ENCODE results near the gene PPP3R2.
A peak's percentile ranks its signal among the peaks of the same experiment; 100 is the strongest.
"Not testable (repeated sequence)": the region's sequence is repeated elsewhere in the genome, so short reads cannot be mapped to it uniquely, and the experiment has no call there.

PPP3R2 gene

DNA sequence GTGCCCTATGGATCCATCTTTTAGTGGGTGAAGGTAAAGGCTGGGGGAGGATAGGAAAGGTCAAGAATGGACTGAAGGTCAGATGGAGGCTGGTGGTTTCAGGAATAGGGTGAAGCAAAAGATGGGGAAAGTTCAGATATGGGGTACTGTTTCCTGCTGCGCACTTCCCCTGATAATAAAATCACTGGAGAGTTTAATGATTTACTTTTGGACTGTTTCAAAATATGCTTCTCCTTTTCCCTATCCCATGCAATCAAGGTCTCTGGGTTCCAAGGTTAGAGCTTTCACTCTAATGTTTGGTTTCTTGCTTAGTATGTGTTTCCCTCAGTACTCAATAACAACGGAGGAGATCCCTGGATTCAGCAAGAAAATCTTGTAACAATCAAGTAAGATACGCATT lies 10.8 kb upstream of the PPP3R2 start:
- no peak for TF ChIP-seq CTCF (IDR thresholded peaks at IDR 0.05; ENCODE audit: low read depth, low read length)
- no peak for DNase-seq (ENCODE audit: extremely low read depth, low read depth)

DNA sequence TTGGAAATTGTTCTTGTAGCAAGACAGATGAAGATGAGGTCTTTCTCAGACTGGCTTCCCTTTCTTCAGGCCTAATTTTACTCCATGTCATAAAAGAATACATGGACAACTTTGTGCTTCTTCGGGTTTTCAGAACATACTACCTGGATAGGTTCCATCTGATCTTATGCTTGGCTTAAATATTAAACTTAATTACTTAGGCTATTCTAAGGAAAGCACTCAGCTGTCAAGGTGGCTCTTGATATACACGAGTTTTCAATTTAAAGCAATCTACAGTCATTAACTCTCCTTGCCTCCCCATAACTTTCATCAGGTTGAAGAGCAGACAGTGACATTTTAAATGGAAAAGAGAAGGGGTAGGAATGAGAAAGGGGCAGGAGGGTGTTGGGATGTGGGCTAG lies 9.5 kb upstream of the PPP3R2 start:
- TF ChIP-seq CTCF (IDR thresholded peaks at IDR 0.05; ENCODE audit: low read depth, low read length) = no peak
- no peak for DNase-seq (ENCODE audit: extremely low read depth, low read depth)

DNA sequence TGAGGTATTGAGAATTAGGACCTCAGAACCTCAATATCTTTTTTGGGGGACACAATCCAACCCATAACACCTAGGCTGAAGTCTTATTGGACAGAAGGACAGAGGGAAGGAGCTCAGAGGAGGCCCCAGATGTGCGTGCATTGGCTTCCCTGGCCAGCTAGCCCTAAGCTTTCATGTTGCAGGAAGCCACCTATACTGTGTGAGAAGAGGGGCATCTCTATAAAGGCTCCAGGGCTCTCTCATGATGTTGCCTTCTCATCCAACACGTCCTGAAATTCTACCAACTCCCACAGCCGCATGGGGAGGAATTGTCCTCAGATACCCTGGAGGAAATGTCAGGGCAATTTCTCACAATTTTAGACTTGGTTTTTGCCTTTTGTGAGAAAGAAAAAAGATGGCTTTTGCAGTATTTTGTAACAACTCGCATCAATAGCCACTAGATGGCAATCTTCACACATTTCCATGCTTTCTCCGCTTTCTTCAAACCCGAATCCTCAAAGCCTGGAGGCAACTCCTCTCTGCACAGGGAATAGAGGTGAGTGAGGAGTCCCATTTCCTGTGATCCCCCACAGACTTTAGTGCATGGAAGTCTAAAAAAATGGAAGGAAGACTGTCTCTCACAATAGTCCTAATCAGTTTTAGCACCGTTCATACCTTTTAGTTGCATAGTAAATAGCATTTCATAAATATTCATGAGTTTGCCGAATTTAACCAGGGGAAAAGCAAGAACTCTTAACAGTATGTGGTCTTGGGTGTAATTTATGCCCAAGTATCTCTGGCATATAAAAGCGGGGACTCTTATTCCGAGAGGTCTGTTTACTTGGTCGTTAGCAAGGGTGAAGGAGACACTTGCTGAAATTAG lies 7.4 kb upstream of the PPP3R2 start:
- peak; percentile 69 for TF ChIP-seq CTCF (IDR thresholded peaks at IDR 0.05; ENCODE audit: low read depth, low read length)
- DNase-seq (ENCODE audit: extremely low read depth, low read depth) = peak; percentile 7

- TF ChIP-seq CTCF (IDR thresholded peaks at IDR 0.05; ENCODE audit: low read depth, low read length) = no peak
- no peak for DNase-seq (ENCODE audit: extremely low read depth, low read depth)
Measured at GRCh38 chr9:101593345-101593744, 1.4 kb downstream of the PPP3R2 start.

GRCh38 chr9:101592788-101593187 lies 2.0 kb downstream of the PPP3R2 start:
- DNase-seq (ENCODE audit: extremely low read depth, low read depth) = no peak

DNA sequence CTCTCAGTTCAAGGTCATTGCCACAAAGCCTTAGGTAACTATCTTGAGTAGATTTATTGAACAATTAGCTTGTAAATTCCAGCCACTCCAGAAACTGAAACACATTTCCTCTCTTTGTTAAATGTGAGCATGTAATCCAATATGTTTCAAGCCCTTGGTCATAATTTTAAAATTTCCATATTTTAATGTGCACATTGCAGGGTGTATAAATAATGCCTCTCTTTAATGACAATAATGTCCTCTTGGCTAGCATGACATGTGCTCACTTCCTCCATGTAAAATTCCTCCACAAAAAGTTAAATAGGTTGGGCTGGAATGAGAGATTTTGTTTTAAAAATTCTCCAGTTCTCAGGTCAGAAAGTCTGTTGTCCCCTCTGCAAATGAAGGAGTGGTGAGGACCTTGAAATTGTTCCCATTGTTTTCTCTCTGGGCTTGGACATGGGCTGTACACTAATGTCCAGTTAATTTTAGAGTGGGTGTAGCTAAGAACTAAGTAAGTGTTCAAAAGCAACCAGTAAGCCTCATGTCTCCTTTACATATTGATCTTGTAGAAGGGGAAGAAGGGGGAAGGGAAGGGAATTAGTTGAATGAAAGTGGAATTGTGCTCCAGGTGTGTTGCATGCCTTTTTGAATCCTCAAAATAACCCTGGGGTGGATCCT lies 2.9 kb downstream of the PPP3R2 start:
- TF ChIP-seq CTCF (IDR thresholded peaks at IDR 0.05; ENCODE audit: low read depth, low read length) = no peak
- no peak for DNase-seq (ENCODE audit: extremely low read depth, low read depth)

More at GRCh38 chr9:101592788-101593187, 2.0 kb downstream of the PPP3R2 start:
- no peak for TF ChIP-seq CTCF (IDR thresholded peaks at IDR 0.05; ENCODE audit: low read depth, low read length)

DNA sequence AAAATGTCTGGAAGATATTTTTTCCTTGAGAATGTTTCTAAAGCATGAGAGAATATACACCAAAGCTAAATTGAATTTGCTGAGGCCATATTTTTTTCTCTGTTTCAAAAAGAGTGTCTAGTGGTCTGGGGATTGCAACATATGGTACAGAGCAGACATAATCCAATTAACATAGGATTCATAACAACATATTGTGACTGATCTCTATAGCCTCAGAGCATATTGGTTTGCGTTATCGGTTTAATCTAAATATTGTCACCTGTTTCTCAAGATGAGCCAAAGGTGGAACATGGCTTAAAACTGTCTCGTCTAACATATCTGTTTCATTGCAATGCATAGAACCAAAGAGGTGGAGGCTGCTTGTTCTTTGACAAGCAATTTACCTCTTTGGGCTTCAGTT lies 3.9 kb downstream of the PPP3R2 start:
- no peak for DNase-seq (ENCODE audit: extremely low read depth, low read depth)
- no peak for TF ChIP-seq CTCF (IDR thresholded peaks at IDR 0.05; ENCODE audit: low read depth, low read length)

DNA sequence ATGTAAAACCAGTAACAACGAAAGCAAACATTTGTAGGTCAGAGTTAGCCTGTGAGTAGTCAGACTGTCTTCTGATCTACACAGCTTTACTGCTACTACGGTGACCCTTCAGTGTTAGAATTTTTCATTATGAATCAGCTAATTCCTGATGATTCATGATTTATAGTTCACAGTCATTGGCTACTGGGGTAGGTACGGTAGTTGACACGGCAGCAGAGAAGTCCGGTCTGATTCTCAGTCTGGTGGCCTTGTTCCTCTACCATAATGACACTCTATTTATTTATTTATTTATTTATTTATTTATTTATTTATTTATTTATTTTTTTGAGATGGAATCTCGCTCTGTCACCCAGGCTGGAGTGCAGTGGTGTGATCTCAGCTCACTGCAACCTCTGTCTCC lies 4.7 kb downstream of the PPP3R2 start:
- not testable (repeated sequence) for DNase-seq (ENCODE audit: extremely low read depth, low read depth)

Measured in AG09319 (cell line).